ENCODE results near the gene C22orf15.
A peak's percentile ranks its signal among the peaks of the same experiment; 100 is the strongest.

- no peak for TF ChIP-seq CTCF (IDR thresholded peaks at IDR 0.05)
- peak in 1 of 2 donors; percentile 57 for TF ChIP-seq POLR2A (IDR thresholded peaks at IDR 0.05)
- TF ChIP-seq POLR2AphosphoS5 (IDR thresholded peaks at IDR 0.05; ENCODE audit: insufficient read depth in 1 of 2, low read depth in 1 of 2) = peak; percentile 92
Observed at GRCh38 chr22:23716811-23717801, 45.7 kb upstream of the C22orf15 start.

Data from vagina (tissue), 2 donors.